ENCODE results near the gene CC2D1A.

CC2D1A gene

GRCh38 chr19:13932911-13933393 lies 27.0 kb downstream of the CC2D1A start:
- TF ChIP-seq CTCF (IDR thresholded peaks at IDR 0.05; ENCODE audit: insufficient read depth, low read depth, low read length, missing control alignments), result no peak
- no peak overlapping the region for H3K4me3 ChIP-seq (ENCODE audit: low read depth, low read length)
- no peak for DNase-seq (ENCODE audit: low read depth)

- H3K4me3 ChIP-seq (ENCODE audit: low read depth, low read length), result no peak overlapping the region
- TF ChIP-seq CTCF (IDR thresholded peaks at IDR 0.05; ENCODE audit: insufficient read depth, low read depth, low read length, missing control alignments), result no peak
- DNase-seq (ENCODE audit: low read depth), result no peak
Observed at GRCh38 chr19:13934785-13935109, 28.7 kb downstream of the CC2D1A start.

- no peak overlapping the region for H3K4me3 ChIP-seq (ENCODE audit: low read depth, low read length)
- DNase-seq (ENCODE audit: low read depth), result no peak
- TF ChIP-seq CTCF (IDR thresholded peaks at IDR 0.05; ENCODE audit: insufficient read depth, low read depth, low read length, missing control alignments), result no peak
Observed at GRCh38 chr19:13935765-13936510, 29.9 kb downstream of the CC2D1A start.

- no peak for TF ChIP-seq CTCF (IDR thresholded peaks at IDR 0.05; ENCODE audit: insufficient read depth, low read depth, low read length, missing control alignments)
- no peak for DNase-seq (ENCODE audit: low read depth)
- no peak overlapping the region for H3K4me3 ChIP-seq (ENCODE audit: low read depth, low read length)
Observed at GRCh38 chr19:13937479-13938300, 31.7 kb downstream of the CC2D1A start.

- DNase-seq (ENCODE audit: low read depth), result no peak
- no peak within 1 kb of the TSS for H3K4me3 ChIP-seq (ENCODE audit: low read depth, low read length)
- TF ChIP-seq CTCF (IDR thresholded peaks at IDR 0.05; ENCODE audit: insufficient read depth, low read depth, low read length, missing control alignments), result no peak
Observed at GRCh38 chr19:13938301-13939064, 32.5 kb downstream of the CC2D1A start, which contains the start of gene PODNL1. PODNL1 (minus strand) TSS chr19:13938417; CDS start chr19:13938181, 236 bp downstream.

- no peak for TF ChIP-seq CTCF (IDR thresholded peaks at IDR 0.05; ENCODE audit: insufficient read depth, low read depth, low read length, missing control alignments)
- no peak overlapping the region for H3K4me3 ChIP-seq (ENCODE audit: low read depth, low read length)
Observed at GRCh38 chr19:13942023-13942684, 36.2 kb downstream of the CC2D1A start.

More at GRCh38 chr19:13942023-13942684, 36.2 kb downstream of the CC2D1A start:
- peak; percentile 35 for DNase-seq (ENCODE audit: low read depth)

All from GM12865 (cell line).